HG03095 (cell line): Measurements from ENCODE around the gene STAT5A.

Source experiments
- ATAC-seq: cut with Tn5 transposase; IDR thresholded peaks from one replicate; pipeline ENCODE4 v1.9.1; 2021; ENCODE audit warnings: moderate library complexity; ENCODE audit not compliant: unreplicated experiment

Gene STAT5A

GRCh38 chr17:42322382-42323267 lies 34.3 kb downstream of the STAT5A start:
- no peak for ATAC-seq

- no peak for ATAC-seq
Observed at GRCh38 chr17:42323268-42323773, 35.0 kb downstream of the STAT5A start.

GRCh38 chr17:42325026-42325425 lies 36.7 kb downstream of the STAT5A start:
- no peak for ATAC-seq

GRCh38 chr17:42329025-42329976 lies 41.0 kb downstream of the STAT5A start:
- ATAC-seq: no peak

DNA sequence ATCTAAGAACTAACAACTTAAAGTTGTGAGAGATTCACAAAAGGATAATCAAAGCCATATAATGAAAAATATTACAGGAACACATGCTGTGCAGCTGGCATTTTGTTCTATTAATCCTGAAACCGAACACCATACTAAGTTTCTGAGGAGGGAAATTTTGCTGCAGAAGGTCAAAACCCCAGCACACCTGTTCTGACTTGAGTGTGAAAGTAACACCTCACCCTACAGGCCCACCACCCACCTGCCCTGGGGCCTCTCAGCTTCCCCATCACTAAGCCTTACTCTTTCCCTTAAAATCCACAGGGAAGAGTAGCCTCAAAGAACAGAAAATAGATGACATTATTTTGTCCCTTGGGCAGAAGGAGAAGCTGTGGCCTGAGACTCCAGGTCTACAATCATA lies 44.8 kb downstream of the STAT5A start:
- ATAC-seq: no peak

- no peak for ATAC-seq
Observed at GRCh38 chr17:42334677-42335076, 46.4 kb downstream of the STAT5A start.

- peak; percentile 39 for ATAC-seq
Observed at GRCh38 chr17:42337442-42337841, 49.1 kb downstream of the STAT5A start.

- no peak for ATAC-seq
Observed at GRCh38 chr17:42338427-42338985, 50.2 kb downstream of the STAT5A start.

DNA sequence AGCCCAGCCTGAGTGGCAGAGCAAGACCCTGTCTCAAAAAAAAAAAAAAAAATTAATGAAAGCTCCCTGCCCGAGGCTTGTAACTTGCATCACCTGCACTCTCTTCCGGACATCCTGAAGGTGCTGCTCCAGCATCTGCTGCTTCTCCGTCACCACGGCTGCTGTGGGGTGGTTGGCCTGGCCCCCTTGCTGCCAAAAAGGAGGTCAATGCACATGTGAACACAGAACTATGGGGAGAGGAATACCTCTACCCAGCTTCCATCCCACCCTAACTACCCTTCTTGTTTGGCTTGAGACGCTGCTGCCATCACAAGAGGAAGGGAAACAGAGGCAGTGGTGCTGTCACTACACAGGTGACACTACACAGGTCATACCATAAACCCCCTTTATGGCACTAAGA lies 50.9 kb downstream of the STAT5A start:
- ATAC-seq: no peak

DNA sequence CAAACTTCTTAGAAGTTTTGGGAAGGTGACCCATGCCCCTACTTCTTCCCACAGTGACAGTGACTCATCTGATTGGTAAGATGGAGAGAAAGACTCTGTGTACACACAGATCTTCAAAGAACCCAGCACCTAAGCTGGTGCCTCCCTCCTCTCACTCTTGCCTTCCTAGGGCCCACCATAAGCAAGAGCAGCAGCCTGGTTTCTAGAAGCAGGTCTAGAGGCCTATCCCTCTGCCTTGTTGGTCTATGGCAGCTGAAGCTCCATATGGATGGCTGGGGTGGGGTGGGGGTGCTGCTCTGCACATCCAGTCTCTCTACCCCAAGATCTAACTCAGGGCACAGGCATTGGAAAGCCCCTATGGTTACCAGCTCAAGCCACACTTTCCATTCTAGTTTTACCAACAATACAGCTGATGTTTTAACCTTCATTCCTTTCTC lies 52.4 kb downstream of the STAT5A start:
- ATAC-seq: no peak

- no peak for ATAC-seq
Observed at GRCh38 chr17:42341568-42341967, 53.3 kb downstream of the STAT5A start.

- ATAC-seq: no peak
Observed at GRCh38 chr17:42342242-42343008, 54.1 kb downstream of the STAT5A start.

GRCh38 chr17:42345396-42346073 lies 57.2 kb downstream of the STAT5A start:
- no peak for ATAC-seq

DNA sequence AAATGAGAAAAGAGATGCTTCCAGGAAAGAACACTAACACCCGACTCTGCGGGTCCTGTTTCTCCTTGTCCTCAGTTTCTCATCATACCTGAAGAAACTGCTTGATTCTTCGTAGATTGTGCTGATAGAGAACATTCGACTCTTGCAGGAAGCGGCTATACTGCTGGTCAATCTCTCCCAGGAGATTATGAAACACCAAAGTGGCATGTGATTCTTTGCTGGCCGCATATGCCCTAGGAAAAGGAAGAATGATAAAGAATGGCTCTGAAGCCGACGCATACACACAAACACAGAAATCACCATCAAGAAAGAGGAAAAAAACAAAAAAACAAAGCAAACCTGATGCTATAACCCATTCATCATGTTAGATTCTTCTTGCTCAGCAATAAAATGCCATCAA lies 58.2 kb downstream of the STAT5A start:
- ATAC-seq: no peak

DNA sequence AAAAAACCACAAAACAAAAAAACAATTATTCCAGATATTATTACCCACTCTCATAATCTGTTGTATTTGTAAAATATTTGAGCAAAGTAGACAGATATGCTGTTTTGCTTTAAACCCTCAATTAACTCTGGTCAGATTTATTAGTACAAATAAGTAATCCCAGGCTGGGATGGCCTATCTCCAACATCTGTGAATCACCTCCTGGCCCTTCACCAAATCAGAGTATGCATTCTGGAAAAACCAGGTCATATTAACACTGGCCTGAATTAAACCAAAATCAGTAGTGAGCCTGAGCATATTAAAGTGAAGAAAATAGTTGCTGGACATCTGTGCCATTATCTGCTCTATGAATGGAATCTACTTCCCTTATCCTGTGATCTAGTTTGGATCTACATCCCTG lies 58.9 kb downstream of the STAT5A start:
- ATAC-seq: no peak

- no peak for ATAC-seq
Observed at GRCh38 chr17:42347606-42348005, 59.3 kb downstream of the STAT5A start.

- ATAC-seq: no peak
Observed at GRCh38 chr17:42348104-42348503, 59.8 kb downstream of the STAT5A start.

DNA sequence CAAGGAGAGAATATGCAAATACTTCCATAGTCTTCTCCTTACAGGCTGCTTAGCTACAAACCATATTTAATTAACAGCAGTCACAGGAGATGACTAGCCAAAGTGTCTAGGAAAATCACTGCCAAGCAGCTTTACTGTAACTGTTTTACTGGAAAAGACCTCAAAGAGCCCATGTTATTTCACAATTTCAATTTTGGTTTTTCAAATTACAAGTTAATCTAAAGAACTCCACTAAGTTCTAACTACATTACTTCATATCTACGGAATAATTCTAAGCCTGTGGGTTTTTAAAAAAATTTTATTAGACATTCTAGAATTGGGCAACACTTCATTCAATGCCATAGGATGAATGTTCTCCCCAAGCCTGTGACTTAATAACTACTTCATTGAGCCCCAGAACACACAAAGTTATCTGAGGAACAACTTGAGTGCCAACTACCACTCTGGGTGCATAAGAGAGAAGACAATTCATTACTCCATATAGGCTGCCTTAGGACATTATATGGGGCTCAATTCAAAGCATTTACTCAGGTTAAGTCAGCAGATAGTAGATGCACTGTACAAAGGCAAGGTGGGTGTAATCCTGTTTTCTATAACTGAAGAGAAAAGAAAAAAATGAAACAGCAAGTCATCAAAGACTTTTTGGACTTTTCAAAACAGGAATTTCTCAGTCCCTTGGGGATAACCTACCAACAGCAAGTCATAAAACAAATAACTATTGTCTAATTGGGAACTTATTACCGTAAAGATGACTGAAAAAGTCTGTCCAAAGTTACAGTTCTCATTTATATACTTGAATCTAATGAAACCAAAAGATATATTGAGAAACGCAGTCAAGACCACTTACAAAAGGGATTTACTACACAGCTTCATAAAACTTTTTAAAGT lies 66.9 kb downstream of the STAT5A start:
- ATAC-seq: no peak

DNA sequence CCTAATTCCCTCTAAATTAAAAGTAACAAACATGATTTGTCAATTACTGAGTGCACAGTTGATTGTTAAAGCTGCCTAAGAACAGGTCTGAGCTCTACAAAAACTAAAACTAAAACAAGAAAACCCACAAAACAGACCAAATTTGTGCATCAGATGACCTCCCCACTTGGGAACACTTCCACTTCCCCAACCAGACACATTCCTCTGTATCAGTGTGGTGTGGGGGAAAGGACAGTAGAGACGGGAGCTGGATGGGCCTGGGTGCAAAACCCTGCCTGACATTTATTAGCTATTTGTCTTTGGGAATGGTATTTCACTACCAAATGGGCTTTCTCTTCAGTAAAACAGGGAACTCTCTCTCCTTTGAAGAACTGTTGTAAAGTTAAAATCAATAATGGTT lies 70.1 kb downstream of the STAT5A start:
- ATAC-seq: no peak
